Pancreas (tissue), 10 donors: ENCODE measurements around the gene MTR. TPM values are rescaled to one million over a fixed set of nuclear protein-coding genes. Genes with fewer than 3 reads are reported as not detected.

ENCODE experiments used
- ATAC-seq, 4 donors: fragments of 200-7000 bp; cut with Tn5 transposase; one replicate each; pipeline versions ENCODE4 v1.8.0 to v1.9.1; 2020; ENCODE audit warnings: mild to moderate bottlenecking in 4 of 4, moderate library complexity in 4 of 4
- DNase-seq, 6 donors: peaks; one replicate each; pipeline ENCODE4 v3.0.0-alpha.2; 2020
- FAIRE-seq: peaks from 2 replicates; lab custom pipeline; 2012; peaks lifted over from hg19 to GRCh38; lab: Jason Lieb, UNC
- H3K27ac ChIP-seq, 4 donors: fragments of 200-600 bp; sonication (generic); 1 replicate in 3 of 4; 2 replicates in 1 of 4; pipeline versions ENCODE4 v1.5.0 to v1.8.0; 2020
- H3K27me3 ChIP-seq, 4 donors: fragments of 200-600 bp; one replicate each; pipeline ENCODE4 v1.8.0; 2021
- H3K36me3 ChIP-seq, 3 donors: fragments of 200-600 bp; sonication (generic) in 1 of 3; one replicate each; pipeline versions ENCODE4 v1.5.0 to v1.8.0; 2020 to 2021
- H3K4me1 ChIP-seq, 3 donors: fragments of 200-600 bp; one replicate each; pipeline ENCODE4 v1.8.0; 2021
- H3K4me3 ChIP-seq, 4 donors: fragments of 200-600 bp; sonication (generic) in 2 of 4; one replicate each; pipeline versions ENCODE4 v1.5.0 to v1.8.0; 2020 to 2021
- H3K9me3 ChIP-seq, 4 donors: fragments of 200-600 bp; one replicate each; pipeline ENCODE4 v1.8.0; 2021
- CTCF ChIP-seq, 4 donors: fragments of 200-600 bp; sonication (generic) in 3 of 4; IDR thresholded peaks; one replicate each; pipeline versions ENCODE4 v1.5.0 to v1.8.0; 2021; ENCODE audit warnings: antibody characterized with exemption in 4 of 4
- WGBS, 2 donors: extraction: QIAGEN DNeasy Blood & Tissue Kit; methylation state at CpG; one replicate each; pipeline ENCODE4 v1.1.7; 2013; 5-methylcytosine and 5-hydroxymethylcytosine counted together
- intact Hi-C, 3 donors: fragments of 100-400 bp; cut with DNase I; formaldehyde crosslinking; loops; one replicate each; pipeline versions ENCODE4 v1.11.1 to v1.14.2; 2022
- polyA plus RNA-seq, 2 donors: library from polyadenylated mRNA; stranded (reverse); fragments of 200-250 nt; gene quantifications; one replicate each; pipeline ENCODE4 v1.2.3, GENCODE V29; 2013
- total RNA-seq, 6 donors: library from RNA; stranded (reverse); fragmentation: NEBNext Ultra II Directional in 4 of 6; extraction: Animal tissue kit (Norgen Biotek cat#: 25700) in 4 of 6; gene quantifications; one replicate each; pipeline versions ENCODE4 v1.2.1 to v1.2.4, GENCODE V29; 2021 to 2023
- donor health status: healthy with polysubstance abuse.
- donor health status: DM: no; HTN: no; CAD: no; lungs with moderate emphysema.
- donor health status: DM: no; HTN: no; CAD: no.
- donor health status: control.
- donor health status: control.
- donor health status: Bipolar disorder and iron deficiency.
- donor health status: DM: yes; HTN: yes; CAD: no.
- donor health status: DM: no; HTN: no; CAD: no.
- donor health status: DM: no; HTN: no; CAD: no.
- donor health status: DM: yes; HTN: yes; CAD: no.

Gene MTR
- total and polyA plus RNA-seq, 8 donors = 8.1 to 29.1 (median 24.3) TPM

GRCh38 chr1:236864996-236865817 is 70.1 kb downstream of the MTR start:
- peak in 1 of 6 donors; percentile 44 for DNase-seq
- Histone ChIP-seq H3K36me3 (peaks cover 0 to 14% (median 0%) of the 10 kb centered on the region in 3 donors), H3K27me3 (no peaks in the 10 kb centered on the region), H3K4me3 (no peak overlapping the region), H3K4me1 (peaks cover 32 to 50% (median 47%) of the 10 kb centered on the region in 3 donors), H3K9me3 (no peaks in the 10 kb centered on the region), H3K27ac (peak overlapping the region in 3 of 4 donors; percentile 31 to 87 (median 86))
- peak in 1 of 4 donors; percentile 8 for ATAC-seq
- WGBS, 2 donors = 44 to 53% methylated on average over 3 of the region's 3 CpGs
- FAIRE-seq = no peak
- intact Hi-C loops = no loop called here
- TF ChIP-seq CTCF (IDR thresholded peaks at IDR 0.05) = no peak

- DNase-seq = no peak
- WGBS, 2 donors = 86 to 89% methylated on average over 1 of the region's 1 CpG
- TF ChIP-seq CTCF (IDR thresholded peaks at IDR 0.05) = no peak
- peaks cover 32 to 50% (median 47%) of the 10 kb centered on the region in 3 donors for H3K4me1 ChIP-seq
- intact Hi-C loops = no loop called here
- no peaks in the 10 kb centered on the region for H3K27me3 ChIP-seq
- no peak for FAIRE-seq
- ATAC-seq = no peak
- peaks cover 0 to 14% (median 0%) of the 10 kb centered on the region in 3 donors for H3K36me3 ChIP-seq
- peak overlapping the region in 1 of 4 donors; percentile 86 for H3K27ac ChIP-seq
- no peaks in the 10 kb centered on the region for H3K9me3 ChIP-seq
- no peak overlapping the region for H3K4me3 ChIP-seq
These were observed 70.7 kb downstream of the MTR start for GRCh38 chr1:236865818-236866155.

- Histone ChIP-seq H3K4me1 (peaks cover 16 to 24% (median 24%) of the 10 kb centered on the region in 3 donors), H3K9me3 (no peaks in the 10 kb centered on the region), H3K36me3 (peaks cover 0 to 14% (median 0%) of the 10 kb centered on the region in 3 donors), H3K4me3 (no peak overlapping the region), H3K27ac (no peak overlapping the region), H3K27me3 (no peaks in the 10 kb centered on the region)
- DNase-seq (peak in 1 of 6 donors; percentile 62), ATAC-seq (peak; percentile 64 to 89 (median 80)), FAIRE-seq (no peak)
- WGBS, 2 donors = 76 to 83% methylated on average over 6 of the region's 6 CpGs
- intact Hi-C loops = no loop called here
- peak; percentile 72 to 97 (median 89) for TF ChIP-seq CTCF (IDR thresholded peaks at IDR 0.05)
These were observed 73.8 kb downstream of the MTR start for GRCh38 chr1:236868625-236869467.

- WGBS, 2 donors = 55 to 57% methylated on average over 2 of the region's 2 CpGs
- Histone ChIP-seq H3K4me3 (no peak overlapping the region), H3K9me3 (no peaks in the 10 kb centered on the region), H3K36me3 (peaks cover 0 to 25% (median 0%) of the 10 kb centered on the region in 3 donors), H3K4me1 (peaks cover 5 to 14% (median 13%) of the 10 kb centered on the region in 3 donors), H3K27me3 (no peaks in the 10 kb centered on the region), H3K27ac (no peak overlapping the region)
- no peak for DNase-seq
- intact Hi-C loops = no loop called here
- peak in 1 of 4 donors; percentile 40 for ATAC-seq
- no peak for FAIRE-seq
- no peak for TF ChIP-seq CTCF (IDR thresholded peaks at IDR 0.05)
These were observed 74.8 kb downstream of the MTR start for GRCh38 chr1:236869911-236870310.
